HG02852 (cell line): Measurements from ENCODE around the gene GNG7.
"Not testable (repeated sequence)": the region's sequence is repeated elsewhere in the genome, so short reads cannot be mapped to it uniquely, and the experiment has no call there.

Experiments used
- ATAC-seq: cut with Tn5 transposase; IDR thresholded peaks from one replicate; pipeline ENCODE4 v1.9.1; 2021; ENCODE audit warnings: mild to moderate bottlenecking, moderate library complexity; ENCODE audit not compliant: unreplicated experiment

GNG7 gene

DNA sequence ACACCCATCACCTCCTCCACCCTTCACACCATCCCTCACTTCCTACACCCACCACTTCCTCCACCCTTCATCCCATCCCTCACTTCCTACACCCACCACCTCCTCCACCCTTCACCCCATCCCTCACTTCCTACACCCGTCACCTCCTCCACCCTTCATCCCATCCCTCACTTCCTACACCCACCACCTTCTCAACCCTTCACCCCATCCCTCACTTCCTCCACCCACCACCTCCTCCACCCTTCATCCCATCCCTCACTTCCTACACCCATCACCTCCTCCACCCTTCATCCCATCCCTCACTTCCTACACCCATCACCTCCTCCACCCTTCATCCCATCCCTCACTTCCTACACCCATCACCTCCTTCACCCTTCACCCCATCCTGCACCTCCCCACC, 11.6 kb upstream of the GNG7 start:
- not testable (repeated sequence) for ATAC-seq

DNA sequence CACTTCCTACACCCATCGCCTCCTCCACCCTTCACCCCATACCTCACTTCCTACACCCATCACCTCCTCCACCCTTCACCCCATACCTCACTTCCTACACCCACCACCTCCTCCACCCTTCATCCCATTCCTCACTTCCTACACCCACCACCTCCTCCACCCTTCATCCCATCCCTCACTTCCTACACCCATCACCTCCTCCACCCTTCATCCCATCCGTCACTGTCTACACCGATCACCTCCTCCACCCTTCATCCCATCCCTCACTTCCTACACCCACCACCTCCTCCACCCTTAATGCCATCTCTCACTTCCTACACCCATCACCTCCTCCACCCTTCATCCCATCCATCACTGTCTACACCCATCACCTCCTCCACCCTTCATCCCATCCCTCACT, 10.7 kb upstream of the GNG7 start:
- ATAC-seq = not testable (repeated sequence)

DNA sequence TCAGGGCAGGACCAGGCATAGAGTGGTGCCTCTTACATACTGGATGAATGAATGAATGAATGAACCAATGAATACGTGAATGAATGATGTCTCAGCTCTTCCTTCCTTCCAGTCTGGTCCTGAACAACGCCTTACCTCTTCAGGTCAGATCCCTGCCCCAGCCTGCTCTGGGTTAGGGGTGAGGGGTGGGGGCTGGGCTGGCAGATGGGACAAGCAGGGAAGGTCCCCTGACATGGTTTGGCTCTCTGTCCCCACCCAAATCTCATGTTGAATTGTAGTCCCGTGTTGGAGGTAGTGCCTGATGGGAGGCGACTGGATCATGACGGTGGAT, 9.3 kb upstream of the GNG7 start:
- no peak for ATAC-seq

DNA sequence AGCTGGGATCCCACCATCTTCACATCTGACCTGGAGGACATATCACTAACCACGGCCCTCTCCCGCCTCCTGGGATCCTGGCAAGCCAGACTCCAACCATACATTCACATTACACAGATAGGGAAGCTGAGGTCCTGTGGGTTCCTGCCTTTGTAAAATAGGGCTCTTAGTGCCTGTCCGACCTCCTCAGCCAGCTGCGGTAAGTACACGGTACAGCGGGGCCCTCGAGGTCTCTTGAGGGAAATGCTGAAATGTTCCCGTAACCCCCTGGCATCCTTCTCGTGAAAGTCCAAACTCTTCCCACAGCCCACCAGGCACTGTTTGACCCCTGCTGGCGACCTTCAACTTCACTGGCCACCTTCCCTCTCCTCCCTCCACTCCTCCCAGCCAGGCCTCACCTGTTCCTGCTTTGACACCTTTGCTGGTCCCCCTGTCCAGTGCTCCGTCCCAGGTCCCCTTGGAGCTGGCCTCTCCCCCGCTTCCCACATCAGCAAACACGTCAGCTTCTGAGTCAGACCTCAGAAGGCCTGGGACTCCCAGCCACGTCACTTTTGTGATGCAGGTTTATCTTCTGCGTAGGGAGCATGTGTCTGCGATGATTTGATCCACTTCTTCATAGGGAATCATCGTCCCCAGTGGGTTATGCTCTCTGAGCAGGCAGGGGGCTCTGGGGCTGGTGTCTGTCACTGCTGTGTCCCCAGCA, 8.8 kb upstream of the GNG7 start:
- ATAC-seq = no peak

DNA sequence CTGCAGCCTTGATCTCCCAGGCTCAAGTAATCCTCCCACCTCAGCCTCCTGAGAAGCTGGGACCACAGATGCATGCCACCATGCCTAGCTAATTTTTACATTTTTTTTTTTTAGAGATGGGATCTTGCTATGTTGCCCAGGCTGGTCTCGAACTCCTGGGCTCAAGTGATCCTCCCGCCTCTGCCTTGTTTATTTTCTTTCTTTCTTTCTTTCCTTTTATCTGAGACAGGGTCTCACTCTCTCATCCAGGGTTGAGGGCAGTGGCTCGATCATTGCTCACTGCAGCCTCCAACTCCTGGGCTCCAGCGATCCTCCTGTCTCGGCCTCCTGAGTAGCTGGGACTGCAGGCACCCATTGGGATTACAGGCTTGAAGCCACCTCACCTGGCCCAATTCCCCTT, 3.8 kb upstream of the GNG7 start:
- ATAC-seq = no peak

DNA sequence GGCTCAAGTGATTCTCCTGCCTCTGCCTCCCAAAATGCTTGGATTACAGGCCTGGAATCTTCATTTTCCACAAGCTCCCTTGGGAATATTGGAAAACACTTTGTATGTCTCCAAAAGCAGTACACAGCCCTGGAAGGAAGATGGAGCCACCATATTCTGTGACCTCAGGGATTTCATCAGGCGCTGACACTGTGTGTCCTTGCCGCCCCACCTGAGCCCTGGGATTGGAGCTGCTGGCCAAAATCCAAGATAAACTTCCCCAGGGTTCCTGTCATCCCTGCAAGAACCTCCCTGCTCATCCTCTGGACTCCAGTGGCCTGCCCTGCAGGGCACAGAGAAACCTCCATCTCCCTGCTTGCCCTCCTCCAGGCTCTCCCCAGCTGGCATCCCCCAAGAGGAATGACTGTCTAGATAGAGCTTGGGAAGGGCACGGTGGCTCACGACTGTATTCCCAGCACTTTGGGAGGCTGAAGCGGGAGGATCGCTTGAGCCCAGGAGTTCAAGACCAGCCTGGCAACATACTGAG, 1.3 kb upstream of the GNG7 start:
- ATAC-seq = no peak

DNA sequence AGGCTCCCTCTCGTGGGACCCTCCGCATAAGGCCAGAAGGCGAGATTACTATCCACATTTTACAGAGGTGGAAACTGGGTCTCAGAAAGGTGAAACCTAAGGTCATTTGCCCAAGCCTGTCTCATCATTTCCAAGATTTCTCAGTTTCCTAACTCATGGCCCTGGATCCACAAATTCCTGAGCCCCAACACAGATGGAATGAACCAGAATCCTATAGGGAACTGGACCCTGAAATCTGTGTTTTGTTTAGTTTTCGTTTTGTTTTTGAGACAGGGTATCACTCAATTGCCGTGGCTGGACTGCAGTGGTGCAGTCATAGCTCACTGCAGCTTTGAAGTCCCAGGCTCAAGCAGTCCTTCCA, 563 bp upstream of the GNG7 start:
- no peak for ATAC-seq

DNA sequence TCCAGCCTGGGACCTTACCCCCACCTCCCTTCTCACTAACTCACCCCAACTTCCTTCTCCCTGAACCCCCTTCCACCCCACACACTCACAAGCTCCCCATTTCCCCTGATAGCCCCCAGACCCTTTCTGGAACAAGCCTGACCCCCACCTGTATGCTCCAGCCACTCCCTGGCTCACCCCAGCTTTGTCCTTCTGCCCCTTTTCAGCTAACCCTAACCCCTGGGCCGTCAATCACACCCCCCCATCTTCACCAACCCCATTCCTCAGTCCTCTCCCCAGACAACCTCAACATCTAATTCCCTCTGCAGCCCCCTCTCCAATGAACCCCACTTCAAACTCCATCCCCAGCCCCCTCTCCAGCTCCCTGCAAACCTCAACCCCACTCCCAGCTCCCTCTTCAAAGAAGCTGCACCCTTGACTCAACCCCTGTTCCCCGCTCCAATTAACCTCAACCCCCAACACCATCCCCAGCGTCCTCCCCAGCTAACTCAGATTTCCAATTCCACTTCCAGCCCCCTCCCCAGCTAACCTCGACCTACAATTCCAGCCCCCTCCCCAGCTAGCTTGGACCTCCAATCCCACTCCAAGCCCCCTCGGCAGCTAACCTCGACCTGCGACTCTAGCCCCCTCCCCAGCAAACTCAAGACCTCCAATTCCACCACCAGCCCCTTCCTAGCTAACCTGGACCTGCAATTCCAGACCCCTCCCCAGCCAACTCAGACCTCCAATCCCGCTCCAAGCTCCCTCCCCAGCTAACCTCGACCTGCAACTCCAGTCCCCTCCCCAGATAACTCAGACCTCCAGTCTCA, 929 bp downstream of the GNG7 start:
- no peak for ATAC-seq

DNA sequence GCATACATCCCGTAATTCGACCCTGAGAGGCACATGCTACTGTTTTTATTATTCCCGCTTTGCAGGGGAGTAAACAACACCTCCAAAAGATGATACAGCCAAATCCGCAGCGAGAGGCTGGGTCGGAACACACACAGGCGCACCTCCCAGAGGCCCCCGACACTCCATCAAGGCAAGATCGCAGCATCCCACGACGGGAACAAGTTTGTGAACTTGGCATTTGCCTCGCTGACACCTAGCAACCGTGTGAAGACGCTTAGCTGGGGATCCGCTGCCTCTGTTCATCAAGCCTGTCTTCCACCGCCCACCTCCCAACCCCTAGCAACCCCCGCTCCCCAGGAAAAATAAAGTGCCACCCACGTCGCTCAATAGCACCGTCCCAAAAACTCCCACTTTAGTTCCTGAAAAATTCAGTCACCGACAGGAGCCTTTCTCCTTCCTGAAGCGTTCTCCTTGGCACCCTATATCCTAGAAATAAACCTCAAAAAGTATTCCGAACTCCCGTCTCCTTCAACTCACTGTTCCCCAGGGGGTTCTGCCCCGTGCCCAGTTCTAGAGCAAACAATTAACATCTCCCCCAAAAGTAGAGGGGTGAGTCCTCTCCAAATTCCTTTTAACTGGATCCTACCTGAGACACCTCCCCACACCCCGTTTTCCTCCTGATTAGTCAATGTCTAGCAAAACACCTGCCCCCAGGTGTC, 1.7 kb downstream of the GNG7 start:
- no peak for ATAC-seq

DNA sequence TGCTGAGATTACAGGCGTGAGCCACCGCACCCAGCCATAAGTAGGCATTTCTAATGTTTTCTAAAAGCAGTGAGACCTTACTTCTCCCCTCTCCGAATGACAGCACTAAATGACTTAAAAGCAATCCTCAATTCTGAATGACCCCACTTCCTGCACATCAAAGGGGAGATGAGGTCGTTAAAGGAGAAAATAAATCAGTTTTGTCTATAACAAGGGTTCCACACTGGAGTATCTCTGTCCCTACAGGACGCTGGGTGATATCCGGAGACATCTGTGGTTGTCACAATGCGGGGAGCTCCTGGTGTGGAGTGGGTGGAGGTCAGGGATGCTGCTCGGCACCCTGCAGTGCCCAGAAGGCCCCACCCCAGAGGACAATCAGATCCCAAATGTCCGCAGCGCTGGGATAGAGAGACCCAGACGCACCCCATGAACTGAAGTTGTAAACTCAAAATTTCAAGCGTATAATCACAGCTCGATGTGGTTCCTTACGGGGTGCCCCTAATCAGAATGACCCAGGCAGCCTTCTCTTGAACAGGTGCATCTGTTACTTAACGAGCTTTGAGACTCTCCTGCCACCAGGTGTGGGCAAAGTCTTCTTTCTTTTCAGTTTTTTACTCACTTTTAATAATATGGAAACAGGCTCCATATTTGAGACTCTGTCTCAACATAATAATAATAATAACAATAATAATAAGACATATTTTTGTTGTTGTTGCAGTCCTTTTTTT, 2.9 kb downstream of the GNG7 start:
- no peak for ATAC-seq

DNA sequence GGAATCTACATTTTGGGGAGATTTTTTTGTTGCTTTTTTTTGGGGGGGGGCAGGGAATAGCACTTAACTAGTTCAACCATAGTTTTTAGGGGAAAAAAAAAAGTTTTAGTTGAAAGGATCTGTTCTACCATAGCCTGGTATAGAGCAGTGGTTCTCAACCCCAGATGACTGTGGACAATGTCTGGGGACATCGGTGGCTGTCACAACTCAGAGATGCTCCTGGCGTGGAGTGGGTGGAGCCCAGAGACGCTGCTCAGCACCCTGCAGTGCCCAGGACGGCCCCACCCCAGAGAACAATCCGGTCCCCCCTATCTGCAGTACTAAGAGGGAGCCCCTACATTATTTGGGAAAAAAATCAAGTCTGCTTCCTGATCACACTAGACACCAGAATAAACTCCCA, 8.3 kb downstream of the GNG7 start:
- no peak for ATAC-seq

DNA sequence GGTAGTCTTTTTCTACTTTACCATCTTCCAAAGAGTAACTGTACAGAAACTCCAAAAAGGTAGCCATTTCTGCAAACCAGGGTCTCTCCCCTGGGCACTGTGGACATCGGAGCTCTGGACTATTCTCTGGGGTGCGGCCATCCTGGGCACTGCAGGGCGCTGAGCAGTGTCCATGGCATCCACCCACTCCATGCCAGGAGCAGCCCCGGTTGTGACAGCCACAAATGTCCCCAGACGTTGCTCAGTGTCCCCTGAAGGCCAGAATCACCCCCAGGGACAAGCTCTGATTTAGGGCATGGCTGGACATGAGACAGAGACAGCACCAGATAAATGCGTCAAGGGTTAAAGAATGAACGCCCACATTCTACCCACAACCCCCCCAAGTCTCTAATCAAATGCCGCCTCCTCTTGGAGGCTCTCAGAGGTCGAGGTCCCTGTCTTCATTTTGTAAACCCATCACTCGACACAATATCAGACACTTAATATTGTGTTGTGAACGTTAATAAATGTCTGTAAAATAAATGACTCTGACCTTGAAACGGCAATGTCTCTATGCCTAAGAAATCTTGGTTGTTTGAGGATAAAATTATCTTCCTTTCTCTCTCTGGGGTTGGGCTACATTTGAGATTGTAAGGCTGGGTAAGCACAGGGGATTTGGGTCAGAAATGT, 8.9 kb downstream of the GNG7 start:
- ATAC-seq = no peak

DNA sequence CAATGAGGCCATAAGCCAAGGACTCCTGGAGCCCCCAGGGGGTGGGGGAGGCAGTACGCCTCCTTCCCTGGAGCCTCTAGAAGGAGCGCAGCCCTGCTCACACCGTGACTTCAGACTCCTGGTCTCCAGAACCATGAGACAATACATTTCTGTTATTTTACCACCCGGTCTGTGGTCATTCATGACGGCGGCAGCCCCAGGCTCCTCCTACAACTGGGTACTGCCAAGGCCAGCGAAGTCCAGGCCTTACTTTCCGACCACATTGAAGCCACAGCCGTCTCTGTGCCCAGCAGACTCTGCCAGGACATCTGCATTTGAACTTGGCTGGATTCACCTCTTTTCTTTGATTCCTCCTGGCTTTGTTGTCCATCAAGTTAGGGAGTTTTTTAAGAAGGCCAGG, 10.5 kb downstream of the GNG7 start:
- no peak for ATAC-seq

DNA sequence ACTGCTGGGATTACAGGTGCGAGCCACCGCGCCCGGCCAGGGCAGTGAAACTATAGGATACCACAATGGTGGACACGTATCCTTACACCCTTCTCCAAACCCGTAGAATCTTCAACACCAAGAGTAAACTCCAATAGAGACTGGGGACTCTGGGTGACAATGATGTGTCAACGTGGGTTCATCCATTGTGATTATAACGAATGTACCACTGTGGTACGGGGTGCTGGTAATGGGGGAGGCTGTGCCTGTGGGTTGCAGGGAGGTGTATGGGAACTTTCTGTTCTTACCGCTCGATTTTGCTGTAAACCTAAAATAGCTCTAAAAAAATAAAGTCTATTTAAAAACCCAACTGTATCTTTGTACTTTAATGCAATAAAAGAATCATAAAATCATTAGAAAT, 11.6 kb downstream of the GNG7 start:
- no peak for ATAC-seq

DNA sequence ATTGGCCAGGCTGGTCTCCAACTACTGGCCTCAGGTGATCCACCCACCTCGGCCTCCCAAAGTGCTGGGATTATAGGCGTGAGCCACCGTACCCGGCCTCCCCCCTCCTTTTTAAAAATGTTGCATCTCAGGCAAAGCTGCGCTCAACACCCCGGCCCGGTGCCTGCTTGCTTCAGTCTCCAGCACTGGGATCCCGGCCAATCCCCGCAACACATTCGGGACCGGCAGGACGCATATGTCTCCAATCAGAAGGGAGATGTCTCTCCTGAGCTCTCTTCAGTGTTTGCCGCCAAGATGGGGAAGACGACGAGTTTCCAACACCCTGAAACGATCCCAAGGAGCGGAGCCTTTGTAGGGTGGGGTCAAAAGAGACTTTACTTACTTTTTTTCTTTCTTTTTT, 16.1 kb downstream of the GNG7 start:
- ATAC-seq = no peak

DNA sequence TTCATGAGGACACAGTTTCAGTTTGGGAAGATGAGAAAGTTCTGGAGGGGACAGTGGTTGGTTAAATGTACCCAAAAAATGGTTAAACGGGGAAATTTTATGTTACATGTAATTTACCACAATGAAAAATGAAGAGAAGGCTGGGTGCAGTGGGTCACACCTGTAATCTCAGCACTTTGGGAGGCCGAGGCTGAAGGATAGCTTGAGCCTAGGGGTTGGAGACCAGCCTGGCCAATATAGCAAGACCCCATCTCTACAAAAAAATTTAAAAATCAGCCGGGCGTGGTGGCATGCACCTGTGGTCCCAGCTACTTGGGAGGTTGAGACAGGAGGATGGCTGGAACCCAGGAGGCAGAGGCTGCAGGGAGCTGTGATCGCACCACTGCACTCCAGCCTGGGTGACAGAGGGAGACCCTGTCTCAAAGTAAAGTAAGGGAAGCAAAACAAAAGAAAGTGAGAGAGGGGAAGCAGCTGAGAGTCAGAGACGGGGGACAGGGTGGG, 17.2 kb downstream of the GNG7 start:
- ATAC-seq = no peak

DNA sequence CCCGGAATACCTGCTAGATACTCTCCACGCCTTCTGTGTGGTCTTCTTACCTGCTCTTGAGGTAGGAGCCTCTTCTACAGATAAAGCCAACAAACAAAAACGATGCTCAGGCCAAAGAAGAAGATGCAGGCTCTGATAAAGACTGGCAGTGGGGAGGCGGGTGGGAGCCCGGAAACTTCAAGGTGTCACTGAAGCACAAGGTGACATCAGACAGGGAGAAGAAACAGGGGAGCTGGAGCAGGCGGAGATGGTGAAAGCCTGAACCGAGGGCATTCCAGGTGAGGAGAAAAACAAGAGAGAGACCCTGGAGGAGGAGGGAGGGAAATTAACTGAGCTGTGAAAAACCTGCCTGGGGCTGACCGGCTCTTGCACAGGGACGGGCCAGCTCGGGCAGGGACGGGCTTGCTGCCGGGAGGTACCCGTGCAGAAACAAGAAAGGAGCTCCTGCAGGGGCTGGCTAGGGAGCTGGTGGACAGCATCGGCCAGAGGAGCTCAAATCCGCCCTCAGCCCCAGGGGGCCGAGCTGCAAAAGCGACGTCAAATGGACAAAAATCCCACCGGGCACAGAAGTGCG, 19.0 kb downstream of the GNG7 start:
- ATAC-seq = no peak

DNA sequence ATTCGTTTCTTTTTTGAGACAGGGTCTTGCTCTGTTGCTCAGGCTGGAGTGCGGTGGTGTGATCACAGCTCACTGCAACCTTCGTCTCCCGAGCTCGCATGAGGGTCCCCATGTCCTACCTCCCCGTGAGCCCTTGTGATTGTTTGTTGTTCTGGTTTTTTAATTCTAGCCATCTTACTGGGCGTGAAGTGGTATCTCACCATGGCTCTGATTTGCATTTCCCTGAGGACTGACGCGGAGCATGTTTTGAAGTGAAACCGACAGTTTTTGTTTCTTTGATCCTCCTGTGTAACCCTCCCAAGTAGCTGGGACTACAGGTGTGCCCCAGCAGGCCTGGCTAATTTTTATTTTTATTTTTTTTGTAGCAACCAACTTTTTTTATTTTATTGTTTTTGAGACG, 21.7 kb downstream of the GNG7 start:
- ATAC-seq = no peak

DNA sequence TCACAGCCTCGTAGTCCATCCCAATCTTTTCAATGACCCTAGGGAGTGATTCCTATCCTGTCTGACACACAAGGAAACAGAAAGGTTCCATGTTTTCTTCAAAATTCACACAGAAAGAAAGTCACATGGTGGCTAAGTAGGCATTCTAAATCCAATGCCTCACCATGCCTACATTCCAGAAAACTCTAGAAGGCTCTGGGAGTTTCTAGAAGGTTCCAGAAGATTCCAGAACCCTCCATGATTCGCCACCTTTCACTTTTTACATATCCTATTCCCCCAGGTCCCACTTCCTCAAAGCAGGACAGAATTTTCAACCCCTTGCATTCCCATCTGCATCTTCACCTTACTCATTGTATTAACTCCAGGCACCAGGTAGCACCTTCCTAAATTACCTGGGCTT, 23.1 kb downstream of the GNG7 start:
- no peak for ATAC-seq

DNA sequence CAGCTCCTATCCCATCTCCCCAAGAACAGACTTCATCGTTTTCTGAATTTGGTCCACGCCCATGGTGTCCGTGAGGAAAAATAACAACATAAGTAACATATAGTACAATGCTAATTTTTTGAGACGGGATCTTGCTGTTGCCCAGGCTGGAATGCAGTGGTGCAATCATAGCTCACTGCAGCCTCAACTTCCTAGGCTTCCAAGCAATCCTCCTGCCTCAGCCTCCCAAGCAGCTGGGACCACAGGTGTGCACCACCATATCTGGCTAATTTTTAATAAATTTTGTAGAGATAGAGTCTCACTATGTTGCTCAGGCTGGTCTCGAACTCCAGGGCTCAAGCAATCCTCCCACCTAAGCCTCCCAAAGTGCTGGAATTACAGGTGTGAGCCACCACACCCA, 23.5 kb downstream of the GNG7 start:
- not testable (repeated sequence) for ATAC-seq
